PC-9 (cell line): ENCODE data around the gene PDE4C. TPM values are rescaled to one million over a fixed set of nuclear protein-coding genes. Genes with fewer than 3 reads are reported as not detected.

ENCODE experiments used
- BruUV-seq: library from RNA; stranded (reverse); fragments of 400-500 nt; replicated peaks from 2 replicates; lab custom pipeline; 2021; lab: Mats Ljungman, UMichigan
- CTCF ChIA-PET: fragments of 300-600 bp; sonication (Branson Sonifier 250); formaldehyde crosslinking; loops from one replicate; lab custom pipeline; 2022; ENCODE audit warnings: antibody characterized with exemption; lab: Charles Lee
- POLR2A ChIA-PET: fragments of 300-600 bp; sonication (Branson Sonifier 250); formaldehyde crosslinking; loops from one replicate; lab custom pipeline; 2022; ENCODE audit warnings: antibody characterized with exemption; ENCODE audit not compliant: unreplicated experiment; lab: Charles Lee
- DNase-seq, 2 experiments: peaks; one replicate each; pipeline versions ENCODE4 v3.0.0 to v3.0.0-alpha.2; 2015 to 2022; ENCODE audit warnings: mixed read lengths in 1 of 2
- H2AFZ ChIP-seq: fragments of 200-600 bp; sonication (generic); 2 replicates; pipeline ENCODE4 v1.8.1; 2017; ENCODE audit warnings: antibody characterized with exemption
- H3F3A ChIP-seq: fragments of 200-600 bp; sonication (generic); 2 replicates; pipeline ENCODE4 v1.8.1; 2017; ENCODE audit warnings: antibody characterized with exemption, mild to moderate bottlenecking, low read depth; ENCODE audit not compliant: insufficient read depth
- H3K27ac ChIP-seq: fragments of 200-600 bp; sonication (generic); 2 replicates; pipeline ENCODE4 v1.6.1; 2016; ENCODE audit warnings: mixed run types
- H3K27me3 ChIP-seq: fragments of 200-600 bp; sonication (generic); 2 replicates; pipeline ENCODE4 v1.6.1; 2016; ENCODE audit warnings: low read depth, mixed run types; ENCODE audit not compliant: insufficient read depth
- H3K36me3 ChIP-seq: fragments of 200-600 bp; sonication (generic); 2 replicates; pipeline ENCODE4 v1.6.1; 2016; ENCODE audit warnings: low read depth, mixed run types
- H3K4me1 ChIP-seq: fragments of 200-600 bp; sonication (generic); replicated peaks from 2 replicates; pipeline ENCODE4 v1.6.1; 2016; ENCODE audit warnings: mixed run types; ENCODE audit not compliant: insufficient read depth
- H3K4me2 ChIP-seq: fragments of 200-600 bp; sonication (generic); 2 replicates; pipeline ENCODE4 v1.6.1; 2017; ENCODE audit warnings: mixed run types
- H3K4me3 ChIP-seq: fragments of 200-600 bp; sonication (generic); 2 replicates; pipeline ENCODE4 v1.6.1; 2016; ENCODE audit warnings: mixed run types
- H3K79me2 ChIP-seq: fragments of 200-600 bp; sonication (generic); 2 replicates; pipeline ENCODE4 v1.6.1; 2017; ENCODE audit warnings: low read depth, mixed run types
- H3K9me2 ChIP-seq: fragments of 200-600 bp; sonication (generic); 2 replicates; pipeline ENCODE4 v1.8.1; 2017; ENCODE audit warnings: mild to moderate bottlenecking; ENCODE audit not compliant: insufficient read depth
- H3K9me3 ChIP-seq: fragments of 200-600 bp; sonication (generic); 2 replicates; pipeline ENCODE4 v1.8.1; 2016; ENCODE audit warnings: low read depth; ENCODE audit not compliant: insufficient read depth
- H4K20me1 ChIP-seq: fragments of 200-600 bp; sonication (generic); 2 replicates; pipeline ENCODE4 v1.8.1; 2017; ENCODE audit not compliant: insufficient read depth
- CTCF ChIP-seq: fragments of 200-600 bp; sonication (generic); conservative IDR thresholded peaks from 2 replicates; pipeline ENCODE4 v1.6.1; 2017; ENCODE audit warnings: mixed run types, antibody characterized with exemption, mild to moderate bottlenecking, moderate library complexity
- EZH2 ChIP-seq: fragments of 200-600 bp; sonication (generic); IDR thresholded peaks from 2 replicates; pipeline ENCODE4 v1.8.0; 2017; ENCODE audit warnings: antibody characterized with exemption, low read depth
- intact Hi-C: fragments of 100-400 bp; cut with micrococcal nuclease; formaldehyde crosslinking; loops from one replicate; pipeline ENCODE4 v1.10.0; 2022; ENCODE audit not compliant: unreplicated experiment
- total RNA-seq: library from RNA; stranded (reverse); gene quantifications from 2 replicates; pipeline ENCODE4 v1.2.3, GENCODE V29; 2021

The PDE4C gene
- total RNA-seq, 1 experiment from 2014 or later = 2.2 TPM

- TF ChIP-seq EZH2 (no peak), CTCF (no peak)
- H3F3A ChIP-seq = peaks cover 32% of the 10 kb centered on the region
- H3K9me2 ChIP-seq = no peaks in the 10 kb centered on the region
- peaks cover 12% of the 10 kb centered on the region for H3K79me2 ChIP-seq
- peaks cover 16% of the 10 kb centered on the region for H3K4me1 ChIP-seq
- no peaks in the 10 kb centered on the region for H3K9me3 ChIP-seq
- H3K27ac ChIP-seq = peak within 1 kb of the TSS; percentile 73
- H4K20me1 ChIP-seq = no peaks in the 10 kb centered on the region
- H3K4me2 ChIP-seq = peak within 1 kb of the TSS; percentile 88
- ChIA-PET POLR2A (interaction anchor here (0.6 to 0.8 kb wide), 13 partner anchors 18 to 1629 kb away, joined by 3 to 8 read pairs (median 4); partner anchors contain the start of genes JUND, LSM4, RPL18A and ZNF506), CTCF (interaction anchor here (0.5 to 2.0 kb wide), 5 partner anchors 21 to 129 kb away, joined by 3 to 7 read pairs (median 3); no protein-coding TSS in a partner anchor)
- BruUV-seq = no TSS peak
- intact Hi-C loops = loop anchor here (1.0 to 5.0 kb wide), 6 partner anchors 11 to 219 kb away; partner anchors contain the start of genes PGPEP1, PIK3R2 and RAB3A
- peak within 1 kb of the TSS; percentile 86 for H2AFZ ChIP-seq
- H3K27me3 ChIP-seq = no peaks in the 10 kb centered on the region
- H3K36me3 ChIP-seq = no peaks in the 10 kb centered on the region
- peak; percentile 99 to 100 for DNase-seq
- peak within 1 kb of the TSS; percentile 90 for H3K4me3 ChIP-seq
These were observed 33.4 kb downstream of the PDE4C start, which contains the start of gene MPV17L2 for GRCh38 chr19:18192673-18193387. Gene MPV17L2 (plus strand): TSS chr19:18193218. CDS start chr19:18193282, 64 bp downstream.

GRCh38 chr19:18191640-18192062 is 34.6 kb downstream of the PDE4C start:
- peak overlapping the region; percentile 78 for H2AFZ ChIP-seq

More at GRCh38 chr19:18191640-18192062, 34.6 kb downstream of the PDE4C start:
- ChIA-PET CTCF (interaction anchor here (0.5 to 2.0 kb wide), 7 partner anchors 17 to 155 kb away, joined by 3 to 14 read pairs (median 4); no protein-coding TSS in a partner anchor), POLR2A (interaction anchor here (0.5 to 0.7 kb wide), 6 partner anchors 74 to 270 kb away, joined by 3 to 8 read pairs (median 4); partner anchors contain the start of gene JUND)
- Histone ChIP-seq H3K4me2 (peak overlapping the region; percentile 88), H3K9me3 (no peaks in the 10 kb centered on the region), H3K36me3 (no peaks in the 10 kb centered on the region), H3K9me2 (no peaks in the 10 kb centered on the region), H3K27me3 (no peaks in the 10 kb centered on the region), H3K27ac (peak overlapping the region; percentile 73), H4K20me1 (no peaks in the 10 kb centered on the region), H3K79me2 (peaks cover 12% of the 10 kb centered on the region), H3K4me1 (peaks cover 16% of the 10 kb centered on the region), H3K4me3 (peak overlapping the region; percentile 61), H3F3A (peaks cover 32% of the 10 kb centered on the region)
- DNase-seq = peak in 1 of 2 experiments; percentile 50
- TF ChIP-seq EZH2 (no peak), CTCF (no peak)
- no TSS peak for BruUV-seq
- intact Hi-C loops = loop anchor here (1.0 to 5.0 kb wide), 6 partner anchors 13 to 221 kb away; partner anchors contain the start of genes PGPEP1, PIK3R2 and RAB3A
